H1 (cell line): ENCODE measurements around the gene WAC. TPM values are rescaled to one million over a fixed set of nuclear protein-coding genes. Genes with fewer than 3 reads are reported as not detected.

Experiments
- CTCF ChIA-PET: fragments of 300-600 bp; sonication (Branson Sonifier 250); formaldehyde crosslinking; loops from one replicate; lab custom pipeline; 2021; ENCODE audit not compliant: partially characterized antibody; lab: Charles Lee
- POLR2A ChIA-PET: fragments of 300-600 bp; sonication (Branson Sonifier 250); formaldehyde crosslinking; loops from one replicate; lab custom pipeline; 2021; ENCODE audit warnings: inconsistent platforms; ENCODE audit not compliant: partially characterized antibody; lab: Charles Lee
- DNase-seq, 2 experiments: peaks; one replicate each; pipeline versions ENCODE4 v3.0.0 to v3.0.0-alpha.2; 2010 to 2022; ENCODE audit warnings: low spot score in 2 of 2, low read depth in 1 of 2, mixed read lengths in 1 of 2
- FAIRE-seq: peaks from 2 replicates; lab custom pipeline; 2011; peaks lifted over from hg19 to GRCh38; lab: Jason Lieb, UNC
- H2AFZ ChIP-seq: 2 replicates; pipeline ENCODE4 v1.8.1; 2012; ENCODE audit warnings: low read length, inconsistent platforms
- H2AK5ac ChIP-seq: 2 replicates; pipeline ENCODE4 v1.6.1; 2013; ENCODE audit warnings: low read depth, low read length
- H2BK120ac ChIP-seq: replicated peaks from 2 replicates; pipeline ENCODE3; 2013; ENCODE audit warnings: low read depth, low read length, inconsistent platforms
- H2BK12ac ChIP-seq: 2 replicates; pipeline ENCODE4 v1.6.1; 2013; ENCODE audit warnings: low read depth, low read length
- H2BK15ac ChIP-seq: 2 replicates; pipeline ENCODE4 v1.6.1; 2013; ENCODE audit warnings: low read length
- H2BK20ac ChIP-seq: 2 replicates; pipeline ENCODE4 v1.6.1; 2013; ENCODE audit warnings: low read length
- H2BK5ac ChIP-seq: 2 replicates; pipeline ENCODE4 v1.6.1; 2013; ENCODE audit warnings: low read depth, low read length
- H3K14ac ChIP-seq: 2 replicates; pipeline ENCODE4 v1.6.1; 2013; ENCODE audit warnings: inconsistent platforms; ENCODE audit not compliant: insufficient read length
- H3K18ac ChIP-seq: 2 replicates; pipeline ENCODE4 v1.6.1; 2013; ENCODE audit warnings: low read length; ENCODE audit errors: extremely low read depth
- H3K23ac ChIP-seq: 2 replicates; pipeline ENCODE4 v1.6.1; 2013; ENCODE audit warnings: inconsistent platforms; ENCODE audit not compliant: insufficient read length
- H3K23me2 ChIP-seq: 2 replicates; pipeline ENCODE4 v1.6.1; 2013; ENCODE audit warnings: low read depth, low read length
- H3K27ac ChIP-seq: 2 replicates; pipeline ENCODE4 v1.6.1; 2011; ENCODE audit warnings: low read depth, low read length, inconsistent platforms
- H3K27me3 ChIP-seq, 4 experiments: replicated peaks in 1 of 4; 1 replicate in 1 of 4; 2 replicates in 3 of 4; pipeline versions ENCODE4 v1.6.1 to v1.8.1; 2011 to 2013; ENCODE audit warnings: low read length in 3 of 4, mild to moderate bottlenecking in 3 of 4, inconsistent platforms in 2 of 4, mixed read lengths in 2 of 4, moderate library complexity in 1 of 4; ENCODE audit not compliant: control insufficient read depth in 3 of 4, insufficient read depth in 3 of 4; ENCODE audit errors: extremely low read depth in 1 of 4
- H3K36me3 ChIP-seq, 4 experiments: 2 replicates each; pipeline versions ENCODE4 v1.6.1 to v1.8.1; 2011 to 2013; ENCODE audit warnings: mild to moderate bottlenecking in 4 of 4, low read length in 3 of 4, moderate library complexity in 2 of 4, control low read depth in 1 of 4, inconsistent platforms in 1 of 4; ENCODE audit not compliant: insufficient read depth in 4 of 4, control insufficient read depth in 2 of 4
- H3K4ac ChIP-seq: replicated peaks from 2 replicates; pipeline ENCODE3; 2013; ENCODE audit warnings: low read length, low read depth, mixed read lengths, inconsistent platforms; ENCODE audit not compliant: insufficient read length
- H3K4me1 ChIP-seq, 4 experiments: replicated peaks in 1 of 4; 1 replicate in 1 of 4; 2 replicates in 3 of 4; pipeline versions ENCODE4 v1.6.1 to v1.8.1; 2011 to 2013; ENCODE audit warnings: low read length in 3 of 4, inconsistent platforms in 2 of 4, mixed read lengths in 1 of 4; ENCODE audit not compliant: insufficient read depth in 4 of 4, control insufficient read depth in 3 of 4
- H3K4me2 ChIP-seq, 2 experiments: 2 replicates each; pipeline versions ENCODE4 v1.6.1 to v1.8.1; 2011 to 2013; ENCODE audit warnings: low read depth in 2 of 2, low read length in 2 of 2, control low read depth in 1 of 2, inconsistent platforms in 1 of 2, mild to moderate bottlenecking in 1 of 2; ENCODE audit not compliant: insufficient read depth in 1 of 2
- H3K4me3 ChIP-seq, 4 experiments: fragments of 200-600, 300-600 bp in 1 of 4; sonication (generic), shearing (Covaris generic), sonication (Bioruptor Twin) in 1 of 4; 2 replicates each; pipeline versions ENCODE4 v1.5.1 to v1.8.1; 2011 to 2016; ENCODE audit warnings: low read length in 4 of 4, low read depth in 3 of 4, control low read depth in 2 of 4, inconsistent platforms in 2 of 4, mild to moderate bottlenecking in 2 of 4, mixed read lengths in 1 of 4, moderate library complexity in 1 of 4; ENCODE audit not compliant: insufficient read depth in 2 of 4; ENCODE audit errors: extremely low read depth in 1 of 4
- H3K56ac ChIP-seq: replicated peaks from 2 replicates; pipeline ENCODE3; 2013; ENCODE audit warnings: low read depth, mild to moderate bottlenecking, mixed read lengths, low read length, inconsistent platforms; ENCODE audit not compliant: insufficient read length
- H3K79me1 ChIP-seq: 2 replicates; pipeline ENCODE4 v1.6.1; 2013; ENCODE audit warnings: low read depth, low read length, control low read depth
- H3K79me2 ChIP-seq, 2 experiments: 2 replicates each; pipeline versions ENCODE4 v1.6.1 to v1.8.1; 2012 to 2013; ENCODE audit warnings: low read length in 2 of 2, mild to moderate bottlenecking in 2 of 2, inconsistent platforms in 1 of 2; ENCODE audit not compliant: insufficient read depth in 2 of 2, control insufficient read depth in 1 of 2
- H3K9ac ChIP-seq, 4 experiments: replicated peaks in 1 of 4; 1 replicate in 1 of 4; 2 replicates in 3 of 4; pipeline versions ENCODE4 v1.6.1 to v1.8.1; 2011 to 2013; ENCODE audit warnings: low read depth in 3 of 4, low read length in 3 of 4, control low read depth in 2 of 4, mild to moderate bottlenecking in 2 of 4, moderate library complexity in 2 of 4, inconsistent platforms in 1 of 4; ENCODE audit errors: extremely low read depth in 1 of 4
- H3K9me3 ChIP-seq, 2 experiments: 2 replicates each; pipeline versions ENCODE4 v1.6.1 to v1.8.1; 2012 to 2013; ENCODE audit warnings: mild to moderate bottlenecking in 2 of 2, moderate library complexity in 2 of 2, control low read depth in 1 of 2, inconsistent platforms in 1 of 2, low read depth in 1 of 2, low read length in 1 of 2, mixed read lengths in 1 of 2; ENCODE audit not compliant: insufficient read depth in 2 of 2
- H4K20me1 ChIP-seq, 2 experiments: replicated peaks in 1 of 2; 2 replicates each; pipeline versions ENCODE3 to v1.8.1; 2011 to 2013; ENCODE audit warnings: inconsistent platforms in 2 of 2, low read length in 2 of 2, mild to moderate bottlenecking in 1 of 2; ENCODE audit not compliant: insufficient read depth in 2 of 2, control insufficient read depth in 1 of 2
- H4K5ac ChIP-seq: 2 replicates; pipeline ENCODE4 v1.6.1; 2013; ENCODE audit warnings: low read length, low read depth, mixed read lengths, inconsistent platforms; ENCODE audit not compliant: insufficient read length
- H4K8ac ChIP-seq: 2 replicates; pipeline ENCODE4 v1.8.0; 2013; ENCODE audit warnings: mild to moderate bottlenecking, moderate library complexity, low read length, inconsistent platforms; ENCODE audit not compliant: insufficient read depth; ENCODE audit errors: extremely low read depth
- H4K91ac ChIP-seq: replicated peaks from 2 replicates; pipeline ENCODE3; 2013; ENCODE audit warnings: low read length, mixed read lengths, inconsistent platforms; ENCODE audit not compliant: insufficient read length
- BRCA1 ChIP-seq: IDR thresholded peaks from 2 replicates; pipeline ENCODE4 v1.6.1; 2012; ENCODE audit warnings: low read depth, low read length, improper control_type of control experiment
- EZH2 ChIP-seq: fragments of 200-600 bp; sonication (generic); IDR thresholded peaks from 2 replicates; pipeline ENCODE4 v1.7.1; 2012; ENCODE audit warnings: low read depth, mild to moderate bottlenecking, moderate library complexity, low read length, inconsistent platforms; ENCODE audit not compliant: severe bottlenecking
- KDM4A ChIP-seq: IDR thresholded peaks from one replicate; pipeline ENCODE4 v1.7.1; 2012; ENCODE audit warnings: low read depth, mild to moderate bottlenecking, moderate library complexity, low read length, inconsistent platforms; ENCODE audit not compliant: severe bottlenecking
- MAFK ChIP-seq: IDR thresholded peaks from 2 replicates; pipeline ENCODE4 v1.6.1; 2012; ENCODE audit warnings: low read depth, mild to moderate bottlenecking, improper control_type of control experiment, low read length
- RAD21 ChIP-seq, 2 experiments: IDR thresholded peaks in 1 of 2; conservative IDR thresholded peaks in 1 of 2; 2 replicates each; pipeline ENCODE4 v1.6.1; 2011; ENCODE audit warnings: low read depth in 2 of 2, low read length in 2 of 2, improper control_type of control experiment in 1 of 2, inconsistent platforms in 1 of 2, mild to moderate bottlenecking in 1 of 2, moderate library complexity in 1 of 2
- RFX5 ChIP-seq: IDR thresholded peaks from 2 replicates; pipeline ENCODE4 v1.6.1; 2011; ENCODE audit warnings: low read depth, low read length, improper control_type of control experiment, borderline replicate concordance
- SP1 ChIP-seq: IDR thresholded peaks from 2 replicates; pipeline ENCODE4 v1.6.1; 2011; ENCODE audit warnings: low read depth, low read length
- SP4 ChIP-seq: IDR thresholded peaks from 2 replicates; pipeline ENCODE4 v1.6.1; 2012; ENCODE audit warnings: low read length, inconsistent platforms
- SRF ChIP-seq: IDR thresholded peaks from 2 replicates; pipeline ENCODE4 v1.6.1; 2011; ENCODE audit warnings: mild to moderate bottlenecking, low read depth, low read length, moderate library complexity
- USF2 ChIP-seq: IDR thresholded peaks from 2 replicates; pipeline ENCODE4 v1.6.1; 2011; ENCODE audit warnings: low read length, improper control_type of control experiment
- ZNF274 ChIP-seq: IDR thresholded peaks from 2 replicates; pipeline ENCODE4 v1.7.0; 2012; ENCODE audit warnings: low read length, borderline replicate concordance; ENCODE audit errors: extremely low read depth
- WGBS, 2 experiments: shearing (Covaris generic) in 1 of 2; methylation state at CpG; one replicate each; pipeline versions ENCODE4 v1.1.6 to v1.1.7; 2013 to 2015; ENCODE audit warnings: low lambda C conversion rate in 2 of 2, mixed read lengths in 2 of 2, inconsistent platforms in 1 of 2, low coverage in 1 of 2, missing lambda C conversion rate in 1 of 2; ENCODE audit not compliant: insufficient replicate concordance in 2 of 2, insufficient coverage in 1 of 2, insufficient read length in 1 of 2; ENCODE audit errors: extremely low coverage in 1 of 2, missing lambda C conversion rate in 1 of 2; 5-methylcytosine and 5-hydroxymethylcytosine counted together
- polyA plus RNA-seq, 7 experiments: library from polyadenylated mRNA; depleted of rRNA in 3 of 7; stranded (reverse) in 5 of 7; unstranded in 2 of 7; fragments of >200 nt in 5 of 7; fragments of 200-250 nt in 2 of 7; gene quantifications; 1 replicate in 5 of 7; 2 replicates in 1 of 7; 4 replicates in 1 of 7; pipeline versions ENCODE4 v1.2.1 to v1.2.3, GENCODE V29; 2011 to 2013; ENCODE audit warnings: missing spikeins in 2 of 7, mixed read lengths in 2 of 7
- total RNA-seq: library from RNA; stranded (reverse); fragmentation: NEBNext Ultra II Directional; extraction: Animal tissue kit (Norgen Biotek cat#: 25700); gene quantifications from 2 replicates; pipeline ENCODE4 v1.2.1, GENCODE V29; 2021
- TF ChIP-seq, protein P1 (sequence below): IDR thresholded peaks from 2 replicates; pipeline ENCODE4 v1.6.1; 2012; ENCODE audit warnings: inconsistent platforms

WAC gene
- total and polyA plus RNA-seq, 2 of the 8 experiments (the other 6 are each of a cell fraction or from before 2014, with no cell fraction given), result 72.9 to 128 TPM

GRCh38 chr10:28558186-28558585 is 25.3 kb downstream of the WAC start:
- Histone ChIP-seq H2BK120ac (no peak overlapping the region), H3K79me2 (peaks cover 51 to 100% of the 10 kb centered on the region in 2 experiments)
- CTCF ChIA-PET, result interaction anchor here (0.7 to 1.5 kb wide), 4 partner anchors 8 to 410 kb away, joined by 3 to 5 read pairs (median 4); no protein-coding TSS in a partner anchor
- TF ChIP-seq, protein P1, sequence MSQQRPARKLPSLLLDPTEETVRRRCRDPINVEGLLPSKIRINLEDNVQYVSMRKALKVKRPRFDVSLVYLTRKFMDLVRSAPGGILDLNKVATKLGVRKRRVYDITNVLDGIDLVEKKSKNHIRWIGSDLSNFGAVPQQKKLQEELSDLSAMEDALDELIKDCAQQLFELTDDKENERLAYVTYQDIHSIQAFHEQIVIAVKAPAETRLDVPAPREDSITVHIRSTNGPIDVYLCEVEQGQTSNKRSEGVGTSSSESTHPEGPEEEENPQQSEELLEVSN, result no peak
- no peak for TF ChIP-seq ZNF274
- no peak for TF ChIP-seq SRF
- TF ChIP-seq SP4, result no peak
- TF ChIP-seq KDM4A, result no peak
- no peak for TF ChIP-seq EZH2
- no peak for TF ChIP-seq BRCA1
- no peak for TF ChIP-seq MAFK
- TF ChIP-seq RAD21 (IDR thresholded peaks at IDR 0.05 in 1 of 2, conservative IDR thresholded peaks at IDR 0.05 in 1 of 2; ENCODE audit: low read depth in 2 of 2, low read length in 2 of 2), result no peak
- no peak for TF ChIP-seq SP1
- no peak for TF ChIP-seq USF2
- TF ChIP-seq RFX5, result no peak

More at GRCh38 chr10:28558186-28558585, 25.3 kb downstream of the WAC start:
- H3K23ac ChIP-seq, result no peak overlapping the region
- H3K4me1 ChIP-seq, result peaks cover 0 to 18% (median 10%) of the 10 kb centered on the region in 4 experiments; a peak in 4 of 7 replicates
- H3K18ac ChIP-seq, result no peak overlapping the region
- no peak overlapping the region for H2BK5ac ChIP-seq
- no peak overlapping the region for H2AK5ac ChIP-seq
- WGBS, 2 experiments, result 89% methylated on average over 3 of the region's 3 CpGs; no CpG with 5 or more reads in 1 of the 2 experiments
- no peak overlapping the region for H3K4me2 ChIP-seq
- peaks cover 7% of the 10 kb centered on the region for H3K79me1 ChIP-seq
- H2AFZ ChIP-seq, result no peak overlapping the region
- H2BK20ac ChIP-seq, result no peak overlapping the region
- H4K8ac ChIP-seq, result no peak overlapping the region
- no peak overlapping the region for H3K4me3 ChIP-seq
- H3K27me3 ChIP-seq, result no peaks in the 10 kb centered on the region
- no peak for DNase-seq
- H4K20me1 ChIP-seq, result peaks cover 29 to 39% of the 10 kb centered on the region in 2 experiments
- no peak overlapping the region for H2BK15ac ChIP-seq
- H4K5ac ChIP-seq, result no peak overlapping the region
- no peak overlapping the region for H3K4ac ChIP-seq
- H3K36me3 ChIP-seq, result peaks cover 3 to 40% (median 10%) of the 10 kb centered on the region in 4 experiments; a peak in 6 of 8 replicates
- H3K14ac ChIP-seq, result no peak overlapping the region
- no peaks in the 10 kb centered on the region for H3K9me3 ChIP-seq
- POLR2A ChIA-PET, result interaction anchor here (0.8 to 4.2 kb wide), 6 partner anchors 8 to 28 kb away, joined by 3 to 39 read pairs (median 11); no protein-coding TSS in a partner anchor
- no peak overlapping the region for H4K91ac ChIP-seq
- H2BK12ac ChIP-seq, result no peak overlapping the region
- H3K9ac ChIP-seq, result no peak overlapping the region
- no peak overlapping the region for H3K27ac ChIP-seq
- no peak overlapping the region for H3K56ac ChIP-seq
- no peak for FAIRE-seq
- H3K23me2 ChIP-seq, result peaks cover 2% of the 10 kb centered on the region; the same call in 1 of the 2 replicates
